ENCODE measurements around the gene CHST11. TPM values are rescaled to one million over a fixed set of nuclear protein-coding genes. Genes with fewer than 3 reads are reported as not detected.

CHST11 gene
- total and polyA plus RNA-seq, 4 donors = 0.57 to 11.1 (median 3.7) TPM

GRCh38 chr12:104468371-104468770, 11.6 kb downstream of the CHST11 start:
- no peaks in the 10 kb centered on the region for H3K9me3 ChIP-seq (ENCODE audit: control insufficient read depth in 4 of 4, low read length in 3 of 4)
- H3K4me3 ChIP-seq (ENCODE audit: low read depth in 1 of 3, low read length in 3 of 3) = no peak overlapping the region
- TF ChIP-seq SP1 (IDR thresholded peaks at IDR 0.05) = no peak
- no peak for TF ChIP-seq NR2F2 (IDR thresholded peaks at IDR 0.05)
- no peak for TF ChIP-seq MAX (IDR thresholded peaks at IDR 0.05)
- TF ChIP-seq JUND (IDR thresholded peaks at IDR 0.05) = no peak
- no peak for TF ChIP-seq RAD21 (IDR thresholded peaks at IDR 0.05)
- TF ChIP-seq RXRA (IDR thresholded peaks at IDR 0.05) = no peak
- TF ChIP-seq TAF1 (conservative IDR thresholded peaks at IDR 0.05) = no peak
- TF ChIP-seq, protein P1, sequence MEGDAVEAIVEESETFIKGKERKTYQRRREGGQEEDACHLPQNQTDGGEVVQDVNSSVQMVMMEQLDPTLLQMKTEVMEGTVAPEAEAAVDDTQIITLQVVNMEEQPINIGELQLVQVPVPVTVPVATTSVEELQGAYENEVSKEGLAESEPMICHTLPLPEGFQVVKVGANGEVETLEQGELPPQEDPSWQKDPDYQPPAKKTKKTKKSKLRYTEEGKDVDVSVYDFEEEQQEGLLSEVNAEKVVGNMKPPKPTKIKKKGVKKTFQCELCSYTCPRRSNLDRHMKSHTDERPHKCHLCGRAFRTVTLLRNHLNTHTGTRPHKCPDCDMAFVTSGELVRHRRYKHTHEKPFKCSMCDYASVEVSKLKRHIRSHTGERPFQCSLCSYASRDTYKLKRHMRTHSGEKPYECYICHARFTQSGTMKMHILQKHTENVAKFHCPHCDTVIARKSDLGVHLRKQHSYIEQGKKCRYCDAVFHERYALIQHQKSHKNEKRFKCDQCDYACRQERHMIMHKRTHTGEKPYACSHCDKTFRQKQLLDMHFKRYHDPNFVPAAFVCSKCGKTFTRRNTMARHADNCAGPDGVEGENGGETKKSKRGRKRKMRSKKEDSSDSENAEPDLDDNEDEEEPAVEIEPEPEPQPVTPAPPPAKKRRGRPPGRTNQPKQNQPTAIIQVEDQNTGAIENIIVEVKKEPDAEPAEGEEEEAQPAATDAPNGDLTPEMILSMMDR (IDR thresholded peaks at IDR 0.05; ENCODE audit: low read depth, low read length, missing input control) = no peak
- TF ChIP-seq HNF4G (IDR thresholded peaks at IDR 0.05) = no peak
- TF ChIP-seq FOXA2 (IDR thresholded peaks at IDR 0.05) = no peak
- TF ChIP-seq HNF4A (conservative IDR thresholded peaks at IDR 0.05) = no peak
- no peak for TF ChIP-seq FOXA1 (IDR thresholded peaks at IDR 0.05)
- TF ChIP-seq EGR1 (IDR thresholded peaks at IDR 0.05; ENCODE audit: low read depth in 2 of 2) = no peak
- no peak for TF ChIP-seq GABPA (IDR thresholded peaks at IDR 0.05 in 1 of 2, conservative IDR thresholded peaks at IDR 0.05 in 1 of 2)
- TF ChIP-seq, protein P2, sequence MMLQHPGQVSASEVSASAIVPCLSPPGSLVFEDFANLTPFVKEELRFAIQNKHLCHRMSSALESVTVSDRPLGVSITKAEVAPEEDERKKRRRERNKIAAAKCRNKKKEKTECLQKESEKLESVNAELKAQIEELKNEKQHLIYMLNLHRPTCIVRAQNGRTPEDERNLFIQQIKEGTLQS (IDR thresholded peaks at IDR 0.05) = no peak
- TF ChIP-seq, protein P3, sequence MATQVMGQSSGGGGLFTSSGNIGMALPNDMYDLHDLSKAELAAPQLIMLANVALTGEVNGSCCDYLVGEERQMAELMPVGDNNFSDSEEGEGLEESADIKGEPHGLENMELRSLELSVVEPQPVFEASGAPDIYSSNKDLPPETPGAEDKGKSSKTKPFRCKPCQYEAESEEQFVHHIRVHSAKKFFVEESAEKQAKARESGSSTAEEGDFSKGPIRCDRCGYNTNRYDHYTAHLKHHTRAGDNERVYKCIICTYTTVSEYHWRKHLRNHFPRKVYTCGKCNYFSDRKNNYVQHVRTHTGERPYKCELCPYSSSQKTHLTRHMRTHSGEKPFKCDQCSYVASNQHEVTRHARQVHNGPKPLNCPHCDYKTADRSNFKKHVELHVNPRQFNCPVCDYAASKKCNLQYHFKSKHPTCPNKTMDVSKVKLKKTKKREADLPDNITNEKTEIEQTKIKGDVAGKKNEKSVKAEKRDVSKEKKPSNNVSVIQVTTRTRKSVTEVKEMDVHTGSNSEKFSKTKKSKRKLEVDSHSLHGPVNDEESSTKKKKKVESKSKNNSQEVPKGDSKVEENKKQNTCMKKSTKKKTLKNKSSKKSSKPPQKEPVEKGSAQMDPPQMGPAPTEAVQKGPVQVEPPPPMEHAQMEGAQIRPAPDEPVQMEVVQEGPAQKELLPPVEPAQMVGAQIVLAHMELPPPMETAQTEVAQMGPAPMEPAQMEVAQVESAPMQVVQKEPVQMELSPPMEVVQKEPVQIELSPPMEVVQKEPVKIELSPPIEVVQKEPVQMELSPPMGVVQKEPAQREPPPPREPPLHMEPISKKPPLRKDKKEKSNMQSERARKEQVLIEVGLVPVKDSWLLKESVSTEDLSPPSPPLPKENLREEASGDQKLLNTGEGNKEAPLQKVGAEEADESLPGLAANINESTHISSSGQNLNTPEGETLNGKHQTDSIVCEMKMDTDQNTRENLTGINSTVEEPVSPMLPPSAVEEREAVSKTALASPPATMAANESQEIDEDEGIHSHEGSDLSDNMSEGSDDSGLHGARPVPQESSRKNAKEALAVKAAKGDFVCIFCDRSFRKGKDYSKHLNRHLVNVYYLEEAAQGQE (IDR thresholded peaks at IDR 0.05) = no peak
- no peak for TF ChIP-seq YY1 (IDR thresholded peaks at IDR 0.05)
- TF ChIP-seq, protein P4, sequence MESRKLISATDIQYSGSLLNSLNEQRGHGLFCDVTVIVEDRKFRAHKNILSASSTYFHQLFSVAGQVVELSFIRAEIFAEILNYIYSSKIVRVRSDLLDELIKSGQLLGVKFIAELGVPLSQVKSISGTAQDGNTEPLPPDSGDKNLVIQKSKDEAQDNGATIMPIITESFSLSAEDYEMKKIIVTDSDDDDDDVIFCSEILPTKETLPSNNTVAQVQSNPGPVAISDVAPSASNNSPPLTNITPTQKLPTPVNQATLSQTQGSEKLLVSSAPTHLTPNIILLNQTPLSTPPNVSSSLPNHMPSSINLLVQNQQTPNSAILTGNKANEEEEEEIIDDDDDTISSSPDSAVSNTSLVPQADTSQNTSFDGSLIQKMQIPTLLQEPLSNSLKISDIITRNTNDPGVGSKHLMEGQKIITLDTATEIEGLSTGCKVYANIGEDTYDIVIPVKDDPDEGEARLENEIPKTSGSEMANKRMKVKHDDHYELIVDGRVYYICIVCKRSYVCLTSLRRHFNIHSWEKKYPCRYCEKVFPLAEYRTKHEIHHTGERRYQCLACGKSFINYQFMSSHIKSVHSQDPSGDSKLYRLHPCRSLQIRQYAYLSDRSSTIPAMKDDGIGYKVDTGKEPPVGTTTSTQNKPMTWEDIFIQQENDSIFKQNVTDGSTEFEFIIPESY (IDR thresholded peaks at IDR 0.05) = no peak
- WGBS = 90% methylated on average over 5 of the region's 5 CpGs
- H3K9ac ChIP-seq (ENCODE audit: low read depth in 1 of 2, low read length in 2 of 2) = no peak overlapping the region
- peaks cover 0 to 2% (median under 1%) of the 10 kb centered on the region in 4 donors for H3K4me1 ChIP-seq (ENCODE audit: control insufficient read depth in 4 of 4, insufficient read depth in 4 of 4, low read length in 3 of 4)
- no peak for DNase-seq (ENCODE audit: low spot score)
- no peak overlapping the region for H3K27ac ChIP-seq (ENCODE audit: low read depth in 1 of 2, low read length in 2 of 2)
- no peaks in the 10 kb centered on the region for H3K27me3 ChIP-seq (ENCODE audit: control insufficient read depth in 4 of 4, insufficient read depth in 4 of 4, low read length in 3 of 4)
- H3K36me3 ChIP-seq (ENCODE audit: control insufficient read depth in 4 of 4, insufficient read depth in 3 of 4, low read depth in 1 of 4, low read length in 3 of 4) = no peaks in the 10 kb centered on the region

Data from liver (tissue), 9 donors.